Measurements from ENCODE around the gene PEPD. TPM values are rescaled to one million over a fixed set of nuclear protein-coding genes. Genes with fewer than 3 reads are reported as not detected.

Gene PEPD
- total RNA-seq, 2 donors from 2014 or later, result 74.0 to 89.9 TPM

DNA sequence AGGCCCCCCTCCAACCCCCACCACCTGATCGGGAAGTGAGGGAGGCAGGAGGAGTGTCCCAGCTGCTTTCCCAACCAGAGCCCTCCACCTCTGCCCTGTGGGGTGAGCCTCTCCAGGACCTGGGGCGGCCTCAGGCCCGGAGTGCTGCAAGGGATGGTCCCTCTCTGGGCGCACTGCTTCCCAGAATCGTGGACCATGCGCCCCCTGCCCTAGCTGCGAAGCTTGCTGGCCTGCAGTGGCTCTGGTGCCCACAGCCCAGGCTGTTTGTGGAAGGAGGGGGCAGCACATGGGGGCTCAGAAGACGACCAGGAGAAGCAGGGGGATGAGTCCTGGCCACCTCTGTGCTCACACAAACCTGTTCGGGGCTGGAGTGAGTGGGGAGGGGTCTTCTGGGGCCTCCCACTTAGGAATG lies 114.4 kb downstream of the PEPD start:
- H3K36me3 ChIP-seq, result no peaks in the 10 kb centered on the region
- 63% methylated on average over 9 of the region's 9 CpGs for WGBS
- TF ChIP-seq POLR2A (IDR thresholded peaks at IDR 0.05), result no peak
- TF ChIP-seq CTCF (IDR thresholded peaks at IDR 0.05), result peak in 1 of 4 experiments; percentile 14

DNA sequence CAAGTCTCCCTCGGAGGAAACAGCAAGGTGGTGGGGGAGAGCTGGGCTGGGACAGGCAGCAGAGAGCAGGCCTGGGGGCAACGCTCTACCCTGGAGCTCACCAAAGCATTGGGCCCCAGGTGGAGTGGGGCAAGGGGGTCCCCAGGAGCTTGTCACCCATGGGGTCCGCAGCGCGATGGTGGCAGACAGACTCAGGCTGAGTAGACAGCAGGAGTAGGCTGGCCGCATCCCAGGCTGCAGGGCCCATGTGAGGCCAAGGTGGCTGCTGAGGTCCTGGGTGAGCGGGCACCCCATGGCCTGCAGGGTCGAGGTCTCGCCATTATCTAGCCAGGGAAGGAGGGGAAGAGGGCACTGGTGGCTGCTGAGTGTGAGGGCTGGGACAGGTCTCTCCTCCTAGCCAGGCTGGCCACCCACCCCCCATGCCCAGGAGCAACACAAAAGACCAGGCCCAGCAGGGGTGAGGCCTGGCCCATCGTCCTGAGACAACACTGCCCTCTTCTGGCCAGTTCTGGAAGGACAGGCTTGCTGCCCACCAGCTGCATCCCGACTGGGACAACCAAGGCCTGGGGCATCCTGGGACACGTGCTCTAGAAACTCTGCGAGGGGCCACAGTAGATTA lies 115.0 kb downstream of the PEPD start:
- no peak overlapping the region for H3K27ac ChIP-seq
- peak; percentile 57 for DNase-seq (ENCODE audit: low spot score)
- H3K9me3 ChIP-seq, result no peaks in the 10 kb centered on the region
- H3K4me1 ChIP-seq (replicated peaks), result no peaks in the 10 kb centered on the region
- H3K27me3 ChIP-seq (replicated peaks; ENCODE audit: insufficient read depth), result no peaks in the 10 kb centered on the region
- WGBS, result 65% methylated on average over 13 of the region's 13 CpGs
- TF ChIP-seq CTCF (IDR thresholded peaks at IDR 0.05) (peak; percentile 96 to 98 (median 96)), POLR2AphosphoS5 (IDR thresholded peaks at IDR 0.05) (peak; percentile 9), POLR2A (IDR thresholded peaks at IDR 0.05) (no peak)
- intact Hi-C loops (cut with DNase I), result loop anchor here (1.0 to 10.0 kb wide), 2 partner anchors 166 to 262 kb away; no protein-coding TSS in a partner anchor
- no peaks in the 10 kb centered on the region for H3K36me3 ChIP-seq
- no peak overlapping the region for H3K4me3 ChIP-seq

More for the DNA sequence above, 114.4 kb downstream of the PEPD start:
- H3K4me1 ChIP-seq (replicated peaks), result no peaks in the 10 kb centered on the region
- H3K27me3 ChIP-seq (replicated peaks; ENCODE audit: insufficient read depth), result no peaks in the 10 kb centered on the region
- intact Hi-C loops (cut with DNase I), result loop anchor here (1.0 to 10.0 kb wide), 2 partner anchors 167 to 262 kb away; no protein-coding TSS in a partner anchor
- no peak overlapping the region for H3K27ac ChIP-seq
- no peaks in the 10 kb centered on the region for H3K9me3 ChIP-seq
- no peak overlapping the region for H3K4me3 ChIP-seq
- no peak for DNase-seq (ENCODE audit: low spot score)

- intact Hi-C loops (cut with DNase I), result loop anchor here (10.0 kb wide), 1 partner anchor 261 kb away; no protein-coding TSS in a partner anchor
- H3K36me3 ChIP-seq, result no peaks in the 10 kb centered on the region
- no peaks in the 10 kb centered on the region for H3K9me3 ChIP-seq
- H3K4me1 ChIP-seq (replicated peaks), result no peaks in the 10 kb centered on the region
- no peak overlapping the region for H3K4me3 ChIP-seq
- no peak for DNase-seq (ENCODE audit: low spot score)
- no peak overlapping the region for H3K27ac ChIP-seq
- WGBS, result 88% methylated on average over 34 of the region's 34 CpGs
- no peaks in the 10 kb centered on the region for H3K27me3 ChIP-seq (replicated peaks; ENCODE audit: insufficient read depth)
- TF ChIP-seq CTCF (IDR thresholded peaks at IDR 0.05) (no peak), POLR2A (IDR thresholded peaks at IDR 0.05) (no peak), POLR2AphosphoS5 (IDR thresholded peaks at IDR 0.05) (no peak)
These were observed 115.8 kb downstream of the PEPD start for GRCh38 chr19:33405553-33406461.

DNA sequence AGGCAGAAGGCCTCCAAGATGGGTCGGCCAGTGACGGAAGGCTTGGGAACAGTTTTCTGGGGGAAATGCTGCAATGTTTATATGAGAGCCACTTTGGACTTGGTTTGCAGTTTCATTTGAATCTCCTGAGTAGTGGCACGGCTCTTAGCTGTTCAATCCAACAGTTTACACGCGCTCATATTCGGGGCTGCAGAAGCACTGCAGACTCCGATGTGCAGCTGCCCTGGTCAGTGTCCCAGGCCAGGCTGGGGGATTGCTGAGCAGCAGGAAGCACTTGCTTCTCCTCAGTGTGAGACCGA lies 116.4 kb downstream of the PEPD start:
- no peak for TF ChIP-seq CTCF (IDR thresholded peaks at IDR 0.05)
- TF ChIP-seq POLR2AphosphoS5 (IDR thresholded peaks at IDR 0.05), result no peak
- TF ChIP-seq POLR2A (IDR thresholded peaks at IDR 0.05), result no peak
- no peaks in the 10 kb centered on the region for H3K27me3 ChIP-seq (replicated peaks; ENCODE audit: insufficient read depth)
- no peak overlapping the region for H3K27ac ChIP-seq
- H3K4me1 ChIP-seq (replicated peaks), result no peaks in the 10 kb centered on the region
- H3K9me3 ChIP-seq, result no peaks in the 10 kb centered on the region
- no peak for DNase-seq (ENCODE audit: low spot score)
- intact Hi-C loops (cut with DNase I), result loop anchor here (10.0 kb wide), 1 partner anchor 260 kb away; no protein-coding TSS in a partner anchor
- H3K4me3 ChIP-seq, result no peak overlapping the region
- H3K36me3 ChIP-seq, result no peaks in the 10 kb centered on the region
- 71% methylated on average over 8 of the region's 8 CpGs for WGBS
